SK-N-SH treated with all-trans-retinoic acid at 6 μM for 48 hours (cell line): ENCODE data around the gene KCNMA1.

Experiments used
- ATAC-seq: fragments of 200-7000 bp; cut with Tn5 transposase; 3 replicates; pipeline ENCODE4 v1.9.1; 2020; ENCODE audit warnings: mild to moderate bottlenecking, moderate library complexity
- ARNTL ChIP-seq: fragments of 450-650 bp; formaldehyde crosslinking; IDR thresholded peaks from 2 replicates; pipeline ENCODE4 v1.5.0; 2020; ENCODE audit warnings: low read depth, mild to moderate bottlenecking, moderate library complexity, borderline replicate concordance
- BACH2 ChIP-seq: fragments of 250-450 bp; sonication (Bioruptor Pico); IDR thresholded peaks from 2 replicates; pipeline ENCODE4 v1.9.0; 2021; ENCODE audit warnings: mild to moderate bottlenecking, borderline replicate concordance
- CREB5 ChIP-seq: fragments of 250-450 bp; sonication (Bioruptor Pico); IDR thresholded peaks from 2 replicates; pipeline ENCODE4 v1.5.1; 2020; ENCODE audit warnings: low read depth, mild to moderate bottlenecking, moderate library complexity
- CSDC2 ChIP-seq: fragments of 250-450 bp; sonication (Bioruptor Pico); IDR thresholded peaks from 2 replicates; pipeline ENCODE4 v1.5.0; 2020; ENCODE audit warnings: mild to moderate bottlenecking, moderate library complexity
- ESRRG ChIP-seq: fragments of 250-450 bp; sonication (Bioruptor Pico); IDR thresholded peaks from 2 replicates; pipeline ENCODE4 v1.6.1; 2021; ENCODE audit warnings: mild to moderate bottlenecking
- OSR1 ChIP-seq: fragments of 250-450 bp; sonication (Bioruptor Pico); IDR thresholded peaks from 2 replicates; pipeline ENCODE4 v1.8.0; 2022; ENCODE audit warnings: moderate library complexity, mild to moderate bottlenecking, inconsistent platforms
- PATZ1 ChIP-seq: fragments of 250-450 bp; sonication (Bioruptor Pico); IDR thresholded peaks from 2 replicates; pipeline ENCODE4 v1.8.0; 2020; ENCODE audit warnings: mild to moderate bottlenecking, moderate library complexity, borderline replicate concordance
- POU6F1 ChIP-seq: fragments of 250-450 bp; sonication (Bioruptor Pico); IDR thresholded peaks from 2 replicates; pipeline ENCODE4 v1.8.0; 2021; ENCODE audit warnings: low read depth, mild to moderate bottlenecking, moderate library complexity, borderline replicate concordance
- PPARA ChIP-seq: fragments of 250-450 bp; sonication (Bioruptor Pico); IDR thresholded peaks from 2 replicates; pipeline ENCODE4 v1.5.0; 2020; ENCODE audit warnings: mild to moderate bottlenecking, borderline replicate concordance
- RARB ChIP-seq: fragments of 250-450 bp; sonication (Bioruptor Pico); IDR thresholded peaks from 2 replicates; pipeline ENCODE4 v1.8.0; 2021; ENCODE audit warnings: mild to moderate bottlenecking, moderate library complexity
- SNAI2 ChIP-seq: fragments of 250-450 bp; sonication (Bioruptor Pico); IDR thresholded peaks from 2 replicates; pipeline ENCODE4 v1.5.0; 2020; ENCODE audit warnings: mild to moderate bottlenecking, moderate library complexity
- TCF4 ChIP-seq: fragments of 250-450 bp; sonication (Bioruptor Pico); IDR thresholded peaks from 2 replicates; pipeline ENCODE4 v1.8.0; 2021; ENCODE audit warnings: mild to moderate bottlenecking, moderate library complexity, borderline replicate concordance
- TOX ChIP-seq: fragments of 250-450 bp; sonication (Bioruptor Pico); IDR thresholded peaks from 2 replicates; pipeline ENCODE4 v1.8.0; 2021; ENCODE audit warnings: mild to moderate bottlenecking, moderate library complexity, borderline replicate concordance
- ZC3H10 ChIP-seq: fragments of 250-450 bp; sonication (Bioruptor Pico); IDR thresholded peaks from 2 replicates; pipeline ENCODE4 v1.5.1; 2021; ENCODE audit warnings: mild to moderate bottlenecking, moderate library complexity
- ZFP3 ChIP-seq: fragments of 250-450 bp; sonication (Bioruptor Pico); IDR thresholded peaks from 2 replicates; pipeline ENCODE4 v1.5.0; 2020; ENCODE audit warnings: mild to moderate bottlenecking, moderate library complexity
- ZFP30 ChIP-seq: fragments of 450-650 bp; formaldehyde crosslinking; IDR thresholded peaks from 2 replicates; pipeline ENCODE4 v1.5.0; 2022; ENCODE audit warnings: mild to moderate bottlenecking, moderate library complexity
- ZNF565 ChIP-seq: fragments of 450-650 bp; formaldehyde crosslinking; conservative IDR thresholded peaks from 2 replicates; pipeline ENCODE4 v1.5.0; 2020; ENCODE audit warnings: low read depth, mild to moderate bottlenecking, moderate library complexity
- ZNF70 ChIP-seq: fragments of 450-650 bp; formaldehyde crosslinking; IDR thresholded peaks from 2 replicates; pipeline ENCODE4 v1.5.0; 2020; ENCODE audit warnings: mild to moderate bottlenecking, moderate library complexity
- ZNF8 ChIP-seq: fragments of 450-650 bp; formaldehyde crosslinking; IDR thresholded peaks from 2 replicates; pipeline ENCODE4 v1.5.0; 2020; ENCODE audit warnings: mild to moderate bottlenecking, moderate library complexity
- TF ChIP-seq, protein P1 (sequence below): fragments of 250-450 bp; sonication (Bioruptor Pico); IDR thresholded peaks from 2 replicates; pipeline ENCODE4 v1.5.1; 2021; ENCODE audit warnings: mild to moderate bottlenecking, moderate library complexity

The KCNMA1 gene

GRCh38 chr10:77060913-77061312, 576.7 kb downstream of the KCNMA1 start:
- no peak for TF ChIP-seq PPARA (CRISPR knock-in tag)
- no peak for TF ChIP-seq CSDC2 (CRISPR knock-in tag)
- no peak for TF ChIP-seq ZNF565 (CRISPR knock-in tag)
- no peak for ATAC-seq

- no peak for ATAC-seq
- TF ChIP-seq ESRRG (CRISPR knock-in tag) (no peak), ZNF565 (CRISPR knock-in tag) (no peak), ZFP3 (CRISPR knock-in tag) (no peak)
Observed at GRCh38 chr10:77056650-77057049, 581.0 kb downstream of the KCNMA1 start.

DNA sequence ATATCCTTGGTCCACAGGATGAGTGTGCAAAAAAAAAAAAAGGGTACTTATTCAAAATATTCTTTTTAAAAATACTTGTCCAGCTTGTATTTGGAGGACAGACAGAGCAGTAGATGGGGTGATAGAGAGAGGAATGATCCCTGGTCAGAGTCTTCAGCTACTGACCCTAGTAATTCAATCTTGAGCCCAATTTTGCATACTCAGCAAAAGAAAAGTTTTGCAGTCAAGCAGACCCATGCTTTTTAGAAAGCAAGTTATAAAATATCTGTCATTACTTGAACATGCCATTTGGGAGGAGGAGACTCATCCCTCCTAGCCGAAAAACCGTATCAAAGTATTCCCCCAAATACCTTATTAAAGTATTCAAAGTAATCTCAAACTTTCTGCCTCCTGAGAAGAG, 585.0 kb downstream of the KCNMA1 start:
- no peak for ATAC-seq
- no peak for TF ChIP-seq RARB
- TF ChIP-seq TOX = no peak
- TF ChIP-seq ZFP30 (CRISPR knock-in tag) = no peak
- TF ChIP-seq SNAI2 (CRISPR knock-in tag) = no peak
- TF ChIP-seq BACH2 (CRISPR knock-in tag) = no peak
- TF ChIP-seq, all 23 proteins: peak for 0

DNA sequence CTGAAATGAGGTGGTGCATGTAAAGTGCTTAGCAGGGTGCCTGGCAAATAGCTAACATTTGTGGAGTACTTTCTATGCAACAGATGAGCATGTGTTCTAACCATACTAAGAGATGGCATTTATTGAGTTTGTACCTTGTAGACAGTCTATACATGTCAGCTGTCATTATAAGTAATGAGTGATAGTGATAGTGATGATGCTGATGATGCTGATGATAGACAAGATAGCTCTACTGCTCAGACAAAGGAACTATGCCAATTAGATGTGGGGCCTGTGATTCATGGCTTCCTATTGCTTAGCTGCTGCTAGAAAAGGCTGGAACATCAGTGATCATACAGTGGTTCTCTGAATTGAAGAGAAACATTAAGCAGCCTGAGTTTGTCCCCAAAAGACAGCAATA, 585.8 kb downstream of the KCNMA1 start:
- no peak for ATAC-seq
- TF ChIP-seq ARNTL (CRISPR knock-in tag) = no peak
- TF ChIP-seq ZFP3 (CRISPR knock-in tag) = no peak
- no peak for TF ChIP-seq SNAI2 (CRISPR knock-in tag)
- TF ChIP-seq BACH2 (CRISPR knock-in tag) = no peak
- no peak for TF ChIP-seq ZC3H10
- no peak for TF ChIP-seq TOX
- TF ChIP-seq PPARA (CRISPR knock-in tag) = no peak
- no peak for TF ChIP-seq TCF4 (CRISPR knock-in tag)
- no peak for TF ChIP-seq ZNF70
- TF ChIP-seq POU6F1 (CRISPR knock-in tag) = no peak
- no peak for TF ChIP-seq CREB5 (CRISPR knock-in tag)

GRCh38 chr10:77049896-77050295, 587.7 kb downstream of the KCNMA1 start:
- ATAC-seq = peak; percentile 55
- no peak for TF ChIP-seq BACH2 (CRISPR knock-in tag)
- no peak for TF ChIP-seq CREB5 (CRISPR knock-in tag)
- no peak for TF ChIP-seq POU6F1 (CRISPR knock-in tag)
- no peak for TF ChIP-seq TOX
- TF ChIP-seq RARB = no peak
- TF ChIP-seq CSDC2 (CRISPR knock-in tag) = no peak
- no peak for TF ChIP-seq ZC3H10
- no peak for TF ChIP-seq TCF4 (CRISPR knock-in tag)
- no peak for TF ChIP-seq ZNF8 (CRISPR knock-in tag)
- no peak for TF ChIP-seq ESRRG (CRISPR knock-in tag)
- TF ChIP-seq SNAI2 (CRISPR knock-in tag) = no peak
- TF ChIP-seq, protein P1, sequence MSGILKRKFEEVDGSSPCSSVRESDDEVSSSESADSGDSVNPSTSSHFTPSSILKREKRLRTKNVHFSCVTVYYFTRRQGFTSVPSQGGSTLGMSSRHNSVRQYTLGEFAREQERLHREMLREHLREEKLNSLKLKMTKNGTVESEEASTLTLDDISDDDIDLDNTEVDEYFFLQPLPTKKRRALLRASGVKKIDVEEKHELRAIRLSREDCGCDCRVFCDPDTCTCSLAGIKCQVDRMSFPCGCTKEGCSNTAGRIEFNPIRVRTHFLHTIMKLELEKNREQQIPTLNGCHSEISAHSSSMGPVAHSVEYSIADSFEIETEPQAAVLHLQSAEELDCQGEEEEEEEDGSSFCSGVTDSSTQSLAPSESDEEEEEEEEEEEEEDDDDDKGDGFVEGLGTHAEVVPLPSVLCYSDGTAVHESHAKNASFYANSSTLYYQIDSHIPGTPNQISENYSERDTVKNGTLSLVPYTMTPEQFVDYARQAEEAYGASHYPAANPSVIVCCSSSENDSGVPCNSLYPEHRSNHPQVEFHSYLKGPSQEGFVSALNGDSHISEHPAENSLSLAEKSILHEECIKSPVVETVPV (CRISPR knock-in tag) = no peak
- TF ChIP-seq ZNF70 = no peak
- no peak for TF ChIP-seq OSR1 (CRISPR knock-in tag)
- TF ChIP-seq PATZ1 = no peak
- TF ChIP-seq ZNF565 (CRISPR knock-in tag) = no peak
